ENCODE measurements around the gene ANAPC15. TPM values are rescaled to one million over a fixed set of nuclear protein-coding genes. Genes with fewer than 3 reads are reported as not detected.
"Not testable (repeated sequence)": the region's sequence is repeated elsewhere in the genome, so short reads cannot be mapped to it uniquely, and the experiment has no call there.

The ANAPC15 gene
- total RNA-seq, 5 donors from 2014 or later (not counting 1 experiment from before 2014, with no cell fraction given): 44.8 to 51.0 (median 47.7) TPM

DNA sequence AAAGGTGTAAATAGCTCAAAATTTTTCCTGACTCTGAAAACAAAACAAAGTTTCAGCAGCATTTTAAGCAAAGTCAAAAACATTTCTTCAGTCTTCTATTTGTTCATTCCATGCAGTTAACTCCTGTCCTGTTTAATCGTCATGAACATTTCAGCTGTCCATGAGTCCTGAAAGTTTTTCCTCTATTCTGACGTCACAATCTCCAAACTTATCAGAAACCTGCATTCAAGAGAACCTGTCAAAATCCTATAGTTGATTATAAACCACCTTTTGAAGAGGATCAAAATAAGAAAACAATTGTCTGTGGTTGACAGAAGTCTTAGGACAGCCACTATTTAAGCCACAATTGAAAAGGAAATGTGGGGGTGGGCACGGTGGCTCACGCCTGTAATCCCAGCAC, 38.4 kb upstream of the ANAPC15 start:
- Histone ChIP-seq H3K9me3 (no peaks in the 10 kb centered on the region), H3K36me3 (ENCODE audit: control insufficient read depth in 2 of 2, extremely low read depth in 1 of 2, insufficient read depth in 1 of 2, low read length in 1 of 2) (no peaks in the 10 kb centered on the region), H3K27me3 (replicated peaks in 1 of 2; ENCODE audit: control insufficient read depth in 2 of 2, extremely low read depth in 1 of 2, insufficient read depth in 2 of 2, low read length in 1 of 2) (no peaks in the 10 kb centered on the region), H3K4me3 (ENCODE audit: control insufficient read depth in 1 of 2, extremely low read depth in 1 of 2, low read length in 1 of 2) (no peak overlapping the region), H3K4me1 (ENCODE audit: control insufficient read depth in 1 of 2, extremely low read depth in 1 of 2, insufficient read depth in 2 of 2, low read length in 2 of 2) (no peaks in the 10 kb centered on the region), H3K27ac (ENCODE audit: low read length) (no peak overlapping the region)
- H3K4me3 Mint-ChIP-seq: no peak overlapping the region
- ATAC-seq (replicated peaks in 1 of 4) (no peak), DNase-seq (no peak)
- no peaks in the 10 kb centered on the region for H3K36me3 Mint-ChIP-seq
- ChIA-PET POLR2A (no interaction called here), CTCF (interaction anchor here (0.6 to 1.2 kb wide), 2 partner anchors 57 to 182 kb away, joined by 3 read pairs; no protein-coding TSS in a partner anchor)
- H3K9me3 Mint-ChIP-seq: no peaks in the 10 kb centered on the region
- peaks cover 0 to 2% of the 10 kb centered on the region in 2 donors for H3K27me3 Mint-ChIP-seq
- no CpG with 5 or more reads among the region's 4 CpGs for WGBS (ENCODE audit: insufficient coverage)
- H3K4me1 Mint-ChIP-seq: no peaks in the 10 kb centered on the region
- H3K27ac Mint-ChIP-seq: no peak overlapping the region

DNA sequence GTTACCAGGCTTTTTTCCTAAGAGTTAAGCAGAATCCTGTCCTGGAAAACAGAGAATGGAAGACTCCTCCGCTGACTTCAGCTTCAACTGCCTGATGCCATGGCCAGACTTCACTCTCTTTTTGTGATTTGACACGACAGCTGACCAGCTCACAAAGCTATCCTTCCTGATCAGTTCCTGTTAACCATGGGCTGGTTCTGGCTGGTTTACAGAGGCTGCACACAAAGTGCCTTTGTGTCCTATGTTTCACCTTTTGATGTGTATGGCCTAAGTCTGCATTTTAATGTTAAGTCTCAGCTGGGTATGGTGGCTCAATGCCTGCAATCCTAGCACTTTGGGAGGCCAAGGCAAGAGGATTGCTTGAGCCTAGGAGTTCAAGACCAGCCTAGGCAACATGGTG, 34.1 kb upstream of the ANAPC15 start:
- Mint-ChIP-seq H3K9me3 (no peaks in the 10 kb centered on the region), H3K27me3 (peaks cover 4 to 7% of the 10 kb centered on the region in 2 donors), H3K4me1 (peaks cover 3 to 5% (median 4%) of the 10 kb centered on the region in 3 donors), H3K27ac (no peak overlapping the region), H3K36me3 (no peaks in the 10 kb centered on the region), H3K4me3 (no peak overlapping the region)
- CTCF ChIA-PET: interaction anchor here in 1 of 2 donors (0.7 kb wide), 1 partner anchor 167 kb away, joined by 3 read pairs; no protein-coding TSS in a partner anchor
- Histone ChIP-seq H3K9me3 (no peaks in the 10 kb centered on the region), H3K4me1 (ENCODE audit: control insufficient read depth in 1 of 2, extremely low read depth in 1 of 2, insufficient read depth in 2 of 2, low read length in 2 of 2) (peaks cover 0 to 3% of the 10 kb centered on the region in 2 experiments), H3K27ac (ENCODE audit: low read length) (no peak overlapping the region), H3K27me3 (replicated peaks in 1 of 2; ENCODE audit: control insufficient read depth in 2 of 2, extremely low read depth in 1 of 2, insufficient read depth in 2 of 2, low read length in 1 of 2) (peaks cover 0 to 4% of the 10 kb centered on the region in 2 experiments), H3K4me3 (ENCODE audit: control insufficient read depth in 1 of 2, extremely low read depth in 1 of 2, low read length in 1 of 2) (no peak overlapping the region), H3K36me3 (ENCODE audit: control insufficient read depth in 2 of 2, extremely low read depth in 1 of 2, insufficient read depth in 1 of 2, low read length in 1 of 2) (no peaks in the 10 kb centered on the region)
- DNase-seq (no peak), ATAC-seq (replicated peaks in 1 of 4) (no peak)
- POLR2A ChIA-PET: no interaction called here
- 35% methylated on average over 2 of the region's 2 CpGs for WGBS (ENCODE audit: insufficient coverage)

DNA sequence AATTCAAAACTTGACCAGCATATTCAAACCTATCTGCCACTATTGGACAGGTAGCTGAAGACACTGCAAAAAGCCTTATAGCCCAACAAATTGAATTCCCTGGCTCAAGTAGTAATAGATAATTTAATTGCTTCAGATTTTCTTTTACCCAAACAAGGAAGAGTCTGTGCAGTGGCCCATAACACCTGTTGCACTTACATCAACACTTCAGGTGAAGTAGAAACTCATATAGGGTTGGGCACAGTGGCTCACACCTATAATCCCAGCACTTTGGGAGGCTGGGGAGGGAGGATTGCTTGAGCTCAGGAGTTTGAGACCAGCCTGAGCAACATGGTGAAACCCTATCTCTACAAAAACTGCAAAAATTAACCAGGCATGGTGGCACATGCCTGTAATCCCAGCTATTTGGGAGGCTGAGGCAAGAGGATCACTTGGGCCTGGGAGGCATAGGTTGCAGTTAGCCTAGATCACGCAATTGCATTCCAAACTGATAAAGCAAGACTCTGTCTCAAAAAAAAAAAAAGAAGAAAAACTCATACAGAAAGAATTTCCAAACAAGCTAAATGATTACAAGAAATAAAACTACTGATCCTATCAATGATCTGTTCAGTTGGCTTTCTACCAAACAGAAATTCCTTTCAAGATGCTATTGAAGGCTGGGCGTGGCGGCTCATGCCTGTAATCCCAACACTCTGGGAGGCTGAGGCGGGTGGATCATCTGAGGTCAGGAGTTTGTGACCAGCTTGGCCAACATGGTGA, 32.5 kb upstream of the ANAPC15 start:
- Mint-ChIP-seq H3K36me3 (no peaks in the 10 kb centered on the region), H3K4me3 (no peak overlapping the region), H3K27me3 (peaks cover 12 to 15% of the 10 kb centered on the region in 2 donors), H3K4me1 (peaks cover 4 to 14% (median 10%) of the 10 kb centered on the region in 3 donors), H3K27ac (no peak overlapping the region), H3K9me3 (no peaks in the 10 kb centered on the region)
- POLR2A ChIA-PET: interaction anchor here (0.6 to 0.8 kb wide), 2 partner anchors 67 to 168 kb away, joined by 3 read pairs; no protein-coding TSS in a partner anchor
- peaks cover 0 to 3% of the 10 kb centered on the region in 2 experiments for H3K4me1 ChIP-seq (ENCODE audit: control insufficient read depth in 1 of 2, extremely low read depth in 1 of 2, insufficient read depth in 2 of 2, low read length in 2 of 2)
- H3K4me3 ChIP-seq (ENCODE audit: control insufficient read depth in 1 of 2, extremely low read depth in 1 of 2, low read length in 1 of 2): no peak overlapping the region
- CTCF ChIA-PET: interaction anchor here (0.6 to 3.0 kb wide), 12 partner anchors 26 to 286 kb away, joined by 3 to 31 read pairs (median 5); partner anchors contain the start of gene ANAPC15 (in 1 of the 2)
- H3K9me3 ChIP-seq: no peaks in the 10 kb centered on the region
- peaks cover 0 to 4% of the 10 kb centered on the region in 2 experiments for H3K27me3 ChIP-seq (replicated peaks in 1 of 2; ENCODE audit: control insufficient read depth in 2 of 2, extremely low read depth in 1 of 2, insufficient read depth in 2 of 2, low read length in 1 of 2)
- no peak for DNase-seq
- no peak overlapping the region for H3K27ac ChIP-seq (ENCODE audit: low read length)
- H3K36me3 ChIP-seq (ENCODE audit: control insufficient read depth in 2 of 2, extremely low read depth in 1 of 2, insufficient read depth in 1 of 2, low read length in 1 of 2): no peaks in the 10 kb centered on the region
- no CpG with 5 or more reads among the region's 4 CpGs for WGBS (ENCODE audit: insufficient coverage)
- no peak for ATAC-seq (replicated peaks in 1 of 4)

DNA sequence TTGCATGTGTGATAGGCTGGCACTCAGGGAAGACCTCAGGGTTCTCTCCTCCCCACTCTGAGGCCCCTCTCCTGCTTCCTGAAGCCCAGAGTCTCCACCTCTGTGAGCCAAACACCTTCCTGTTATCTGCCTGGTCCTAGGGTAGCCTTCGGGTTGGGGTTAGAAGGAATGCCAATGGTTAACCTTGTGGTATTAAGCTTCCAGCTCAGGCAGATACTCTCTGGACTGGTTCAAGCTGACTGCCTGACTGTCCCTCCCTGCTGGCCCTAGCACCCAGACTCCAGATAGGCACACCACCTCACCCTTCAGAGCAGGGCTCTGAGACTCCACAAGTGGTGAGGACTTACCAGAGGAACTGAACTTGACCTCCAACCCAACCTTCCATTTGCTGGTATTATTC, 30.0 kb upstream of the ANAPC15 start:
- H3K4me1 Mint-ChIP-seq: peaks cover 4 to 14% (median 10%) of the 10 kb centered on the region in 3 donors
- H3K27ac Mint-ChIP-seq; H3K36me3 ChIP-seq (ENCODE audit: control insufficient read depth in 2 of 2, extremely low read depth in 1 of 2, insufficient read depth in 1 of 2, low read length in 1 of 2); H3K27ac ChIP-seq (ENCODE audit: low read length); H3K9me3 Mint-ChIP-seq; H3K27me3 ChIP-seq (replicated peaks in 1 of 2; ENCODE audit: control insufficient read depth in 2 of 2, extremely low read depth in 1 of 2, insufficient read depth in 2 of 2, low read length in 1 of 2); POLR2A ChIA-PET; H3K4me3 Mint-ChIP-seq; H3K9me3 ChIP-seq; H3K4me3 ChIP-seq (ENCODE audit: control insufficient read depth in 1 of 2, extremely low read depth in 1 of 2, low read length in 1 of 2); DNase-seq; ATAC-seq (replicated peaks in 1 of 4); H3K36me3 Mint-ChIP-seq; H3K4me1 ChIP-seq (ENCODE audit: control insufficient read depth in 1 of 2, extremely low read depth in 1 of 2, insufficient read depth in 2 of 2, low read length in 2 of 2): not testable (repeated sequence)
- CTCF ChIA-PET: interaction anchor here in 1 of 2 donors (3.0 kb wide), 1 partner anchor 165 kb away, joined by 22 read pairs; no protein-coding TSS in a partner anchor
- peaks cover 15% of the 10 kb centered on the region in 2 donors for H3K27me3 Mint-ChIP-seq
- no CpG with 5 or more reads among the region's 1 CpG for WGBS (ENCODE audit: insufficient coverage)

DNA sequence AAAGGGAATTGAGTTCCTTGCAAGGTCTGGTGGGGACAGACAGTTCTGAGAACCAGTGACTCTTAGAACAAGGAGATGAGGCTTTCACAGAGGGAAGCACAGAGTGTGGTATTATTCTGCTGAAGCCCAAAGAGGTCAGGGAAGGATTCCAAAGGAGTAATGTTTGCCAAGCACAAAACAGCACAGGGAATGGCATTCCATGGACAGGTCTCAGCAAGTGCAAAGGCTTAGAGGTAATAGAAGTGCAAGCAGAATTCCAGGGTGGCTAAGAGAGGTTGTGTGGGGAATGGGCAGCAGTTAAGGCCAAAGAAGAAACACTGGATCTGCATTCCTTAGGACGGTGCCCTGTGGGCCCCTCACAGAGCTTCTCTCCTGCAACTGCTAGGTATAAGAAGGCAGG, 29.6 kb upstream of the ANAPC15 start:
- H3K27ac ChIP-seq (ENCODE audit: low read length); H3K4me3 ChIP-seq (ENCODE audit: control insufficient read depth in 1 of 2, extremely low read depth in 1 of 2, low read length in 1 of 2); H3K9me3 ChIP-seq; DNase-seq; POLR2A ChIA-PET; H3K36me3 Mint-ChIP-seq; H3K9me3 Mint-ChIP-seq; H3K36me3 ChIP-seq (ENCODE audit: control insufficient read depth in 2 of 2, extremely low read depth in 1 of 2, insufficient read depth in 1 of 2, low read length in 1 of 2); ATAC-seq (replicated peaks in 1 of 4); H3K27me3 ChIP-seq (replicated peaks in 1 of 2; ENCODE audit: control insufficient read depth in 2 of 2, extremely low read depth in 1 of 2, insufficient read depth in 2 of 2, low read length in 1 of 2); H3K4me1 ChIP-seq (ENCODE audit: control insufficient read depth in 1 of 2, extremely low read depth in 1 of 2, insufficient read depth in 2 of 2, low read length in 2 of 2); H3K4me3 Mint-ChIP-seq; H3K27ac Mint-ChIP-seq: not testable (repeated sequence)
- H3K27me3 Mint-ChIP-seq: peaks cover 15% of the 10 kb centered on the region in 2 donors
- no CpG with 5 or more reads among the region's 1 CpG for WGBS (ENCODE audit: insufficient coverage)
- H3K4me1 Mint-ChIP-seq: peaks cover 4 to 14% (median 10%) of the 10 kb centered on the region in 3 donors
- CTCF ChIA-PET: interaction anchor here in 1 of 2 donors (1.3 kb wide), 1 partner anchor 117 kb away, joined by 5 read pairs; no protein-coding TSS in a partner anchor

DNA sequence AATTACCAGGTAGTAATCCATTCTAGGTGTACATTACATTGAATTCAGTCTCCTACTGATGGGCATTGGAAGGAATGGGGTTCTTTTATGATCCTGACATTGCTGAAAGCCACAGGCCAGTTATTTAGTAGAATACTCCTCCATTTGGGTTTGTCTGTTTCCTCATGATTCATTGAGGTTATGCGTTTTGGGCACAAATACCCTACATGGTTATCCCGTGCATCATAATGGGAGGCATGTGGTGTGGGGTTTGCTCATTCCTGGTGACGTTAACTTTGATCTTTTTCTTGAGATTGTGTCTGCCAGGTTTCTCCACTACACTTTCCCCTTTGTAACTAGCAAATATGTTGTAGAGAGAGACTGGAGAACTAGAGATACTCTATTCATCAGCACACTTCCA, 28.6 kb upstream of the ANAPC15 start:
- peak overlapping the region in 1 of 2 donors; percentile 11 for H3K27ac Mint-ChIP-seq
- H3K4me1 Mint-ChIP-seq: peaks cover 4 to 14% (median 10%) of the 10 kb centered on the region in 3 donors
- Histone ChIP-seq H3K27ac (ENCODE audit: low read length) (no peak overlapping the region), H3K4me1 (ENCODE audit: control insufficient read depth in 1 of 2, extremely low read depth in 1 of 2, insufficient read depth in 2 of 2, low read length in 2 of 2) (peaks cover 0 to 3% of the 10 kb centered on the region in 2 experiments), H3K4me3 (ENCODE audit: control insufficient read depth in 1 of 2, extremely low read depth in 1 of 2, low read length in 1 of 2) (no peak overlapping the region), H3K9me3 (no peaks in the 10 kb centered on the region), H3K27me3 (replicated peaks in 1 of 2; ENCODE audit: control insufficient read depth in 2 of 2, extremely low read depth in 1 of 2, insufficient read depth in 2 of 2, low read length in 1 of 2) (peaks cover 0 to 8% of the 10 kb centered on the region in 2 experiments), H3K36me3 (ENCODE audit: control insufficient read depth in 2 of 2, extremely low read depth in 1 of 2, insufficient read depth in 1 of 2, low read length in 1 of 2) (no peaks in the 10 kb centered on the region)
- no CpG with 5 or more reads among the region's 3 CpGs for WGBS (ENCODE audit: insufficient coverage)
- ATAC-seq (replicated peaks in 1 of 4) (peak in 3 of 4 experiments; percentile 21 to 47 (median 25)), DNase-seq (no peak)
- H3K27me3 Mint-ChIP-seq: peaks cover 15% of the 10 kb centered on the region in 2 donors
- no peaks in the 10 kb centered on the region for H3K36me3 Mint-ChIP-seq
- ChIA-PET POLR2A (no interaction called here), CTCF (interaction anchor here in 1 of 2 donors (0.5 to 1.3 kb wide), 2 partner anchors 116 to 206 kb away, joined by 4 to 5 read pairs; no protein-coding TSS in a partner anchor)
- no peaks in the 10 kb centered on the region for H3K9me3 Mint-ChIP-seq
- H3K4me3 Mint-ChIP-seq: no peak overlapping the region

All from T-cell (primary cell).